SK-N-SH (cell line): Measurements from ENCODE around the gene ADCY4. TPM values are rescaled to one million over a fixed set of nuclear protein-coding genes. Genes with fewer than 3 reads are reported as not detected.

Experiments used
- CTCF ChIA-PET: fragments of 300-600, 350-600 bp; formaldehyde crosslinking; extraction: SDS; loops from one replicate; lab custom pipeline; 2021; lab: Yijun Ruan, JAX
- POLR2A ChIA-PET: fragments of 350-600 bp; sonication (Branson Sonifier 250); formaldehyde crosslinking; extraction: SDS; loops from one replicate; lab custom pipeline; 2020; ENCODE audit warnings: antibody characterized with exemption, inconsistent platforms; lab: Yijun Ruan, JAX
- DNase-seq: peaks from one replicate; pipeline ENCODE4 v3.0.0; 2012
- H2AFZ ChIP-seq: fragments of 200-600 bp; sonication (generic); 2 replicates; pipeline ENCODE4 v1.8.1; 2016; ENCODE audit warnings: antibody characterized with exemption, mild to moderate bottlenecking, low read depth
- H3F3A ChIP-seq: fragments of 200-600 bp; sonication (generic); replicated peaks from 2 replicates; pipeline ENCODE3; 2016; ENCODE audit warnings: antibody characterized with exemption, mild to moderate bottlenecking; ENCODE audit not compliant: insufficient read depth
- H3K27ac ChIP-seq, 2 experiments: fragments of 200-500 bp in 1 of 2; fragments of 200-600 bp in 1 of 2; sonication (Bioruptor generic) in 1 of 2; sonication (generic), shearing (Covaris generic) in 1 of 2; 2 replicates each; pipeline versions ENCODE4 v1.5.1 to v1.6.1; 2014 to 2016; ENCODE audit warnings: low read depth in 2 of 2, inconsistent platforms in 1 of 2, low read length in 1 of 2, mild to moderate bottlenecking in 1 of 2, mixed read lengths in 1 of 2
- H3K27me3 ChIP-seq: fragments of 200-600 bp; sonication (generic), shearing (Covaris generic); 2 replicates; pipeline ENCODE4 v1.6.1; 2016; ENCODE audit warnings: mixed run types; ENCODE audit not compliant: insufficient read depth
- H3K36me3 ChIP-seq, 2 experiments: fragments of 200-500 bp in 1 of 2; fragments of 200-600 bp in 1 of 2; sonication (Bioruptor generic) in 1 of 2; sonication (generic) in 1 of 2; replicated peaks in 1 of 2; 2 replicates each; pipeline versions ENCODE3 to v1.5.1; 2014 to 2016; ENCODE audit warnings: low read length in 1 of 2, mild to moderate bottlenecking in 1 of 2; ENCODE audit not compliant: insufficient read depth in 2 of 2, control insufficient read depth in 1 of 2
- H3K4me1 ChIP-seq, 2 experiments: fragments of 200-500 bp in 1 of 2; fragments of 200-600 bp in 1 of 2; sonication (Bioruptor generic) in 1 of 2; sonication (generic), shearing (Covaris generic) in 1 of 2; 2 replicates each; pipeline versions ENCODE4 v1.5.1 to v1.6.1; 2014 to 2016; ENCODE audit warnings: low read depth in 1 of 2, low read length in 1 of 2, mixed run types in 1 of 2; ENCODE audit not compliant: insufficient read depth in 2 of 2, control insufficient read depth in 1 of 2
- H3K4me2 ChIP-seq: fragments of 200-600 bp; sonication (generic), shearing (Covaris generic); 2 replicates; pipeline ENCODE4 v1.6.1; 2017; ENCODE audit warnings: mixed run types
- H3K4me3 ChIP-seq, 2 experiments: fragments of 200-500 bp in 1 of 2; fragments of 200-600 bp in 1 of 2; sonication (Bioruptor generic) in 1 of 2; sonication (generic), shearing (Covaris generic) in 1 of 2; 2 replicates each; pipeline versions ENCODE4 v1.5.1 to v1.8.1; 2014 to 2016; ENCODE audit warnings: low read depth in 2 of 2, inconsistent platforms in 1 of 2, low read length in 1 of 2, mild to moderate bottlenecking in 1 of 2, mixed read lengths in 1 of 2, moderate library complexity in 1 of 2
- H3K79me2 ChIP-seq: fragments of 200-600 bp; sonication (generic); 2 replicates; pipeline ENCODE4 v1.8.1; 2017; ENCODE audit warnings: mild to moderate bottlenecking; ENCODE audit not compliant: insufficient read depth
- H3K9ac ChIP-seq: fragments of 200-600 bp; sonication (generic); 2 replicates; pipeline ENCODE4 v1.6.1; 2017; ENCODE audit warnings: mixed run types
- H3K9me2 ChIP-seq: fragments of 200-600 bp; sonication (generic); 2 replicates; pipeline ENCODE4 v1.6.1; 2017; ENCODE audit warnings: mixed run types
- H3K9me3 ChIP-seq: fragments of 200-600 bp; sonication (generic); 2 replicates; pipeline ENCODE4 v1.6.1; 2017; ENCODE audit warnings: mixed run types, mild to moderate bottlenecking, moderate library complexity
- H4K20me1 ChIP-seq: fragments of 200-600 bp; sonication (generic); 2 replicates; pipeline ENCODE4 v1.6.1; 2017; ENCODE audit warnings: mild to moderate bottlenecking, mixed run types; ENCODE audit not compliant: insufficient read depth
- CHD2 ChIP-seq: fragments of 150-350 bp; IDR thresholded peaks from 2 replicates; pipeline ENCODE4 v1.6.1; 2018; ENCODE audit warnings: low read length; ENCODE audit not compliant: partially characterized antibody
- CTCF ChIP-seq: fragments of 200-600 bp; sonication (generic); IDR thresholded peaks from 2 replicates; pipeline ENCODE4 v1.6.1; 2017; ENCODE audit warnings: antibody characterized with exemption, mild to moderate bottlenecking, moderate library complexity
- EZH2phosphoT487 ChIP-seq: fragments of 200-600 bp; sonication (generic); IDR thresholded peaks from 2 replicates; pipeline ENCODE4 v1.6.1; 2017; ENCODE audit warnings: low read depth, mixed run types, mild to moderate bottlenecking, antibody characterized with exemption, moderate library complexity, borderline replicate concordance
- FOSL2 ChIP-seq: IDR thresholded peaks from 2 replicates; pipeline ENCODE4 v1.4.0; 2012; ENCODE audit warnings: low read depth, mild to moderate bottlenecking, moderate library complexity, borderline replicate concordance
- FOXJ3 ChIP-seq: sonication (generic); formaldehyde crosslinking; IDR thresholded peaks from 2 replicates; pipeline ENCODE4 v1.5.1; 2020; ENCODE audit warnings: mild to moderate bottlenecking, missing genetic modification reagents
- IRF3 ChIP-seq: fragments of 150-350 bp; IDR thresholded peaks from 2 replicates; pipeline ENCODE4 v1.6.1; 2016; ENCODE audit warnings: mild to moderate bottlenecking, low read depth, low read length
- JUND ChIP-seq: IDR thresholded peaks from 2 replicates; pipeline ENCODE4 v1.4.0; 2012
- MXI1 ChIP-seq: IDR thresholded peaks from 2 replicates; pipeline ENCODE4 v1.6.1; 2012; ENCODE audit warnings: mild to moderate bottlenecking, low read depth, low read length, improper control_type of control experiment
- NRF1 ChIP-seq: IDR thresholded peaks from 2 replicates; pipeline ENCODE4 v1.6.1; 2012; ENCODE audit warnings: low read depth, mild to moderate bottlenecking, low read length
- POLR2AphosphoS5 ChIP-seq: IDR thresholded peaks from 2 replicates; pipeline ENCODE4 v1.6.1; 2012; ENCODE audit warnings: low read depth, low read length
- RCOR1 ChIP-seq: fragments of 150-350 bp; IDR thresholded peaks from 2 replicates; pipeline ENCODE4 v1.6.1; 2017; ENCODE audit warnings: antibody characterized with exemption, low read length
- RFX5 ChIP-seq: IDR thresholded peaks from 2 replicates; pipeline ENCODE4 v1.6.1; 2012; ENCODE audit warnings: mild to moderate bottlenecking, improper control_type of control experiment, low read length
- RXRA ChIP-seq: IDR thresholded peaks from 2 replicates; pipeline ENCODE4 v1.4.0; 2012; ENCODE audit warnings: low read depth, mild to moderate bottlenecking, borderline replicate concordance
- SIN3A ChIP-seq: IDR thresholded peaks from 2 replicates; pipeline ENCODE4 v1.6.1; 2012; ENCODE audit warnings: low read depth, mild to moderate bottlenecking, low read length, moderate library complexity, borderline replicate concordance
- TAF1 ChIP-seq: IDR thresholded peaks from 2 replicates; pipeline ENCODE4 v1.6.1; 2012; ENCODE audit warnings: low read depth, mild to moderate bottlenecking, low read length, moderate library complexity, borderline replicate concordance
- TCF12 ChIP-seq: IDR thresholded peaks from 2 replicates; pipeline ENCODE4 v1.4.0; 2012
- ZBTB33 ChIP-seq: IDR thresholded peaks from 2 replicates; pipeline ENCODE4 v1.4.0; 2012; ENCODE audit warnings: low read depth, borderline replicate concordance
- WGBS: methylation state at CpG from one replicate; pipeline ENCODE4 v1.1.6; 2017; ENCODE audit warnings: low lambda C conversion rate; 5-methylcytosine and 5-hydroxymethylcytosine counted together
- polyA plus RNA-seq, 3 experiments: library from polyadenylated mRNA; depleted of rRNA; stranded (reverse); fragments of >200 nt; gene quantifications; 2 replicates each; pipeline ENCODE4 v1.2.3, GENCODE V29; 2012
- TF ChIP-seq, protein P1 (sequence below): IDR thresholded peaks from 2 replicates; pipeline ENCODE4 v1.4.0; 2012; ENCODE audit warnings: low read depth, borderline replicate concordance
- TF ChIP-seq, protein P2 (sequence below): IDR thresholded peaks from 2 replicates; pipeline ENCODE4; 2012

The ADCY4 gene
- polyA plus RNA-seq, 1 of the 3 experiments (the other 2 are of a cell fraction) = 0.08 TPM

GRCh38 chr14:24307156-24307574, 27.7 kb downstream of the ADCY4 start:
- peaks cover under 1% of the 10 kb centered on the region; the same call in 1 of the 2 replicates for H3K79me2 ChIP-seq
- H3K36me3 ChIP-seq = peaks cover 27 to 74% of the 10 kb centered on the region in 2 experiments
- no peaks in the 10 kb centered on the region for H4K20me1 ChIP-seq
- H3K4me3 ChIP-seq = no peak overlapping the region
- POLR2A ChIA-PET = interaction anchor here (1.2 kb wide), 1 partner anchor 119 kb away, joined by 3 read pairs; no protein-coding TSS in a partner anchor
- no peak overlapping the region for H2AFZ ChIP-seq
- H3F3A ChIP-seq = peaks cover 4% of the 10 kb centered on the region
- H3K9me3 ChIP-seq = no peaks in the 10 kb centered on the region
- TF ChIP-seq EZH2phosphoT487 (no peak), RFX5 (no peak), NRF1 (no peak), RCOR1 (no peak), CHD2 (no peak), FOXJ3 (CRISPR knock-in tag) (no peak), TCF12 (no peak), IRF3 (no peak), FOSL2 (no peak), TAF1 (no peak)
- H3K27ac ChIP-seq = no peak overlapping the region
- H3K9ac ChIP-seq = no peak overlapping the region
- no peaks in the 10 kb centered on the region for H3K9me2 ChIP-seq
- CTCF ChIA-PET = interaction anchor here (0.7 to 6.7 kb wide), 20 partner anchors 8 to 292 kb away, joined by 3 to 115 read pairs (median 12); partner anchors contain the start of genes DHRS1, NOP9, RABGGTA and TINF2
- WGBS = 87% methylated on average over 11 of the region's 11 CpGs
- no peaks in the 10 kb centered on the region for H3K27me3 ChIP-seq
- no peak for DNase-seq
- H3K4me1 ChIP-seq = peaks cover 0 to 2% of the 10 kb centered on the region in 2 experiments; a peak in 1 of 4 replicates
- no peak overlapping the region for H3K4me2 ChIP-seq

- Histone ChIP-seq H3K4me2 (no peak overlapping the region), H3K9me2 (no peaks in the 10 kb centered on the region), H3K9ac (no peak overlapping the region), H3K9me3 (no peaks in the 10 kb centered on the region), H3K27ac (no peak overlapping the region), H3K4me3 (no peak overlapping the region), H3K79me2 (peaks cover 28% of the 10 kb centered on the region), H3F3A (peaks cover 4% of the 10 kb centered on the region), H4K20me1 (no peaks in the 10 kb centered on the region), H3K36me3 (peaks cover 33 to 68% of the 10 kb centered on the region in 2 experiments), H2AFZ (no peak overlapping the region), H3K27me3 (no peaks in the 10 kb centered on the region), H3K4me1 (peaks cover 6 to 13% of the 10 kb centered on the region in 2 experiments; a peak in 3 of 4 replicates)
- POLR2A ChIA-PET = no interaction called here
- CTCF ChIA-PET = interaction anchor here (0.8 to 6.4 kb wide), 3 partner anchors 9 to 62 kb away, joined by 4 to 66 read pairs (median 5); partner anchors contain the start of gene TINF2
- no peak for DNase-seq
- 95% methylated on average over 10 of the region's 11 CpGs for WGBS
- TF ChIP-seq, protein P1, sequence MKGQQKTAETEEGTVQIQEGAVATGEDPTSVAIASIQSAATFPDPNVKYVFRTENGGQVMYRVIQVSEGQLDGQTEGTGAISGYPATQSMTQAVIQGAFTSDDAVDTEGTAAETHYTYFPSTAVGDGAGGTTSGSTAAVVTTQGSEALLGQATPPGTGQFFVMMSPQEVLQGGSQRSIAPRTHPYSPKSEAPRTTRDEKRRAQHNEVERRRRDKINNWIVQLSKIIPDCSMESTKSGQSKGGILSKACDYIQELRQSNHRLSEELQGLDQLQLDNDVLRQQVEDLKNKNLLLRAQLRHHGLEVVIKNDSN = no peak
- no peak for TF ChIP-seq MXI1
- no peak for TF ChIP-seq ZBTB33
- no peak for TF ChIP-seq FOSL2
- no peak for TF ChIP-seq IRF3
- TF ChIP-seq, protein P2, sequence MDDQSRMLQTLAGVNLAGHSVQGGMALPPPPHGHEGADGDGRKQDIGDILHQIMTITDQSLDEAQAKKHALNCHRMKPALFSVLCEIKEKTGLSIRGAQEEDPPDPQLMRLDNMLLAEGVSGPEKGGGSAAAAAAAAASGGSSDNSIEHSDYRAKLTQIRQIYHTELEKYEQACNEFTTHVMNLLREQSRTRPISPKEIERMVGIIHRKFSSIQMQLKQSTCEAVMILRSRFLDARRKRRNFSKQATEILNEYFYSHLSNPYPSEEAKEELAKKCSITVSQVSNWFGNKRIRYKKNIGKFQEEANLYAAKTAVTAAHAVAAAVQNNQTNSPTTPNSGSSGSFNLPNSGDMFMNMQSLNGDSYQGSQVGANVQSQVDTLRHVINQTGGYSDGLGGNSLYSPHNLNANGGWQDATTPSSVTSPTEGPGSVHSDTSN = no peak
- no peak for TF ChIP-seq POLR2AphosphoS5
- TF ChIP-seq EZH2phosphoT487 = no peak
- no peak for TF ChIP-seq RXRA
- no peak for TF ChIP-seq SIN3A
- no peak for TF ChIP-seq JUND
- TF ChIP-seq CTCF = no peak
- TF ChIP-seq TCF12 = no peak
- no peak for TF ChIP-seq FOXJ3 (CRISPR knock-in tag)
Observed at GRCh38 chr14:24304019-24304387, 30.9 kb downstream of the ADCY4 start.
